Activated T-helper 9 cell treated with anti-CD3 and anti-CD28 coated beads, Interleukin-2, amount 50 U/mL, for 16 hours (primary cell): ENCODE data around the gene ANKRD2.
"Not testable (repeated sequence)": the region's sequence is repeated elsewhere in the genome, so short reads cannot be mapped to it uniquely, and the experiment has no call there.

Experiments used
- DNase-seq: peaks from one replicate; pipeline ENCODE4 v3.0.0-alpha.2; 2020; ENCODE audit warnings: low read depth

The ANKRD2 gene

GRCh38 chr10:97571622-97572021 lies 957 bp upstream of the ANKRD2 start:
- no peak for DNase-seq

DNA sequence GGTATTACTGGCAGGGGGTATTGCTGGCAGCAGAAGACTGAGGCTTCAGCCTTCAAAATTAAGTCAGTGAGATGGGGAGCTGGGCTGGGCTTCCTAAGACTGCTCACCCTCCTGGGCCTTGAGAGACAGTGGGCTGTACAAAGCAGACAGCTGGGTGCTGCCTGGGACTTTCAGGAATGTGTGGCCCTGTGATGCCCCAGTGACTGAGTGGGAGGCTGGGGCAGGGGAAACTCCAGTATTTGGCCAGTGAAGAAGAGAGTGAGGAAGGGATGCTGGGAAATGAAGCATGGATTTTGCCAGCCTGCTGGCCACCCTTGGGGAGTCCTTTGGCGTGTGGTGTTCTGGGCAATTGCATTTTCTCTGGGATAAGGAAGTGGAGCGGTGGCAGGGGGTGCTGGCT lies 442 bp downstream of the ANKRD2 start:
- no peak for DNase-seq

- no peak for DNase-seq
Observed at GRCh38 chr10:97573672-97574071, 1.1 kb downstream of the ANKRD2 start.

DNA sequence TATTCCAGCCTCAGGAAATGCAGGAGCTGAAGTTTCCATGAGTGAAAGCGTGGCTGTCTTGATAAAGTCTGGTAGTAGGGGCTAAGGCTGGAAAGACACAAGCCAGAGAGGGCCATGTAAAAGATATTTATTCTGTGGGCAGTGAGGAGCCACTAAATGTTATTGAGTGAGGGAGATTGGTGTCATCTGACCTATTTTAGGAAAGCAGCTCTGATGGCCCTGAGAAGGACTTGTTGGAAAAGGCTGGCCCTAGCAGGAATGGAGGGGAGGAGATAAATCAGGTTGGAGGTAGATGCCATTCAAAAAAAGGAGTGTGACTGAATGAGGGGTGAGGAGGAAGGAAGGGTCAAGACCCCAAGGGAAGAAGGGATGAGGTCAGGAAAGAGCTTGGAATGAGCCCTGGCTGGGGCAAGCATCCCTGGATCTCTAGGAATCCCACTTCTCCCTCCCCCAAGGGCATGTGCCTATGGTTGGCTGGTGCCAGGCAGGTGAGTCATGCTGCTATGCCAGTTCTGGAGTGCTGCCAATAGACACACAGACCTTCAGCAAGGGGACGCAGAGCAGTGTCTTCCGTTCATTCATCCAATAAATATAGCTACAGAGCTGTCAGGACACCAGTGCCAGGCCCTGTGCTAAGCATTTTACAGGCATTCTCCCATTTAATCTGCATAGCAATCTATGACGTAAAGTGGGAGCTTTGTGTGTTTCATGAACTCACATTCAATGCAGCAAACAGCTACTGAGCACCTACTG lies 2.0 kb downstream of the ANKRD2 start:
- no peak for DNase-seq

DNA sequence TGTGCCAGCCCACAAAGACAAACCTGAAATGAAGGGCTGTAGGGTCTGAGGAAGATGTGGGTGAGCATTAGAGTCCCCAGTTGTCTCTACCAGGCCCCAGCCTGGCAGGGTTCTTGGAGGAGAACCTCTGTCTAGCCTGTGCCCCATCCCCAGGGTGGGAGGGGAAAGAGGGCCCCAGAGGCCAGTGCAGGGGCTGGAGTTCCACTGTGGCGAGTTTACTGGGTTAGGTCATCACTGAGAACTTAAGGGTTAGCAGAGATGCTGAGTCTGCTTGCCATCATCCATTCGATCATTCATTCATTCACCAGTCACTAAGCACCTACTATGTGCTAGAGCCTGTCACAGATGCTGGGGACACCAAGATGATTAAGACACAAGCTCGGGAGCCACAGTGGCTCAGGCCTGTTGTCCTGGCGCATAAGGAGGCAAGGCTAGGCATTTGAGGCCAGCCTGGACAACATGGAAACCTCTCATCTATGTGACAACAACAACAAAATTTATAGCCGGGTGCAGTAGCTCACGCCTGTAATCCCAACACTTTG lies 2.6 kb downstream of the ANKRD2 start:
- no peak for DNase-seq

GRCh38 chr10:97576487-97576886 lies 3.9 kb downstream of the ANKRD2 start:
- DNase-seq = not testable (repeated sequence)

- DNase-seq = no peak
Observed at GRCh38 chr10:97577701-97578100, 5.1 kb downstream of the ANKRD2 start.

DNA sequence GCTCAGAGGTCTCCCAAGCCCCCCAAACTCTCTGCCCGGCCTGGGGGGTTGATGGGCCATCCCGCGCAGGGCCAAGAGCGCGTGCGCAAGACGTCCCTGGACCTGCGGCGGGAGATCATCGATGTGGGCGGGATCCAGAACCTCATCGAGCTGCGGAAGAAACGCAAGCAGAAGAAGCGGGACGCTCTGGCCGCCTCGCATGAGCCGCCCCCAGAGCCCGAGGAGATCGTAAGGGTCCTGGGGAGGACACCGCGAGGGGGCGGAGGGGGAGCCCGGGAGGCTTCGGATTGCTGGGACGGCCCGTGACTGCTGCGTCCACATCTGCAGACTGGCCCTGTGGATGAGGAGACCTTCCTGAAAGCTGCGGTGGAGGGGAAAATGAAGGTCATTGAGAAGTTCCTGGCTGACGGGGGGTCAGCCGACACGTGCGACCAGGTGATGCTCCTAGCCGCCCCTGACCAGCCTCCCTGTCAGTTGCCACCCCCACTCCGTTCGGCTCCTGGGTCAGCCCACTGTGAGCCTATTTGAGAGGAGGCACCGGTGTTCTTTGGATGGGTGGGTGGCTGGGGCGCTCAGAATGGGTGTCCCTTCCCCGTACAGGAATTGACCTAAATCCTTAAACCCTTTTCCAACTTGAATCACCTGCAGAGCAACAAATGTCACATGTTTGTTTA lies 5.7 kb downstream of the ANKRD2 start:
- no peak for DNase-seq

DNA sequence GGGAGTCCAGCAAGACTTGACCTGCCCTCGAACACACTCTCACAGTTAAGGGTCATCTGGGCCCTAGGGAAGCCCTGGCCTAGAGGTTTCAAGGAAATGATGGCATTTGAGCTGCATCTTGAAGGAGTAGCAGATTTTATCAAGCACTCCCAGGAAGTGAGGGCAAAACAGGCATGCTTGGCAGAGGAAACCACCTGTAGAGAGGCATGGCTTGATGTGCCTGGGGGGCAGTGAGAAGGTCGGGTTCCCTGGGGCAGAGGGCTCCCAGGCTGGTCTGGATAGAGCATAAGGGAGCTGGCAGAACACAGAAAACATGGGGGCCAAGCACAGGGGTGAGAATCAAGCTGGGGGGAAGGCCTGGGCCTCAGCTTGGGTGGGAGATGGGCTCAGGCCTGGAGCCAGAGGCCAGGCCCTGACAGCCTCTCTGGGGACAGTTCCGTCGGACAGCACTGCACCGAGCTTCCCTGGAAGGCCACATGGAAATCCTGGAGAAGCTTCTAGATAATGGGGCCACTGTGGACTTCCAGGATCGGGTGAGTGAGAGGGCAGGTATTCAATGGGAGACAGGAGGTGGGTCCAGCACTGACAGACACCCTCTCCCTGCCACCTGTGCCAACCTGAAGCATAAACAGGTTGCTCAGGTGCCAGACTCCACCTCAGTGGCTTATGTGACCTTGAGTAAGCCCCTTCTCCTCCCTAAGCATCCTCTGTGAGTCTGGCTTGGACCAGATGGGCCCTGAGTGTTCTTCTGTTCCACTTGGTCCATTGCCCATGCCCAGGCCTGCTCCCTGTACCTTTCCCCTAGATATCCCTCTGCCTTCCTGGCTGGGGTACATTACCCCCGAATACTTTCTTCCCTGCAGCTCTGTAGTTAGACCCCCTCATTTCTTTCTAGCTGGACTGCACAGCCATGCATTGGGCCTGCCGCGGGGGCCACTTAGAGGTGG lies 8.1 kb downstream of the ANKRD2 start:
- no peak for DNase-seq

- no peak for DNase-seq
Observed at GRCh38 chr10:97582169-97582568, 9.6 kb downstream of the ANKRD2 start.

DNA sequence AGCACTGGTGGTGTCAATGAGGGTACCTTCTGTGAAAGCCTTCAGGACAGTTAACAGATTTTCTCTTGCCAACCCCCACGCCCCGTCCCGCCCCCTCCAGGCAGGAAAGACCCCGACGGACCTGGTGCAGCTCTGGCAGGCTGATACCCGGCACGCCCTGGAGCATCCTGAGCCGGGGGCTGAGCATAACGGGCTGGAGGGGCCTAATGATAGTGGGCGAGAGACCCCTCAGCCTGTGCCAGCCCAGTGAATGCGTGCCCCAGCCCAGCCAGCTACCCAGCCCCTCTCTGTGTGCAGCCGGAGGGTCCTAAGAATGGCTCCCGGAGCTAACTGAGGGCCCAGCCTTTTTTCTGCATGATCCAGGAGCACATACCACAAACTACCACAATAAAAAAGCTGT lies 10.9 kb downstream of the ANKRD2 start:
- DNase-seq = no peak

GRCh38 chr10:97584060-97584797 lies 11.7 kb downstream of the ANKRD2 start, which contains the start of gene HOGA1:
TSS of gene HOGA1 (plus strand) at chr10:97584389. CDS start at chr10:97584704, 315 bp downstream.
- DNase-seq = no peak

GRCh38 chr10:97584798-97585438 lies 12.3 kb downstream of the ANKRD2 start:
- DNase-seq = no peak

GRCh38 chr10:97585439-97585811 lies 12.8 kb downstream of the ANKRD2 start:
- no peak for DNase-seq

GRCh38 chr10:97587183-97587582 lies 14.6 kb downstream of the ANKRD2 start:
- no peak for DNase-seq

DNA sequence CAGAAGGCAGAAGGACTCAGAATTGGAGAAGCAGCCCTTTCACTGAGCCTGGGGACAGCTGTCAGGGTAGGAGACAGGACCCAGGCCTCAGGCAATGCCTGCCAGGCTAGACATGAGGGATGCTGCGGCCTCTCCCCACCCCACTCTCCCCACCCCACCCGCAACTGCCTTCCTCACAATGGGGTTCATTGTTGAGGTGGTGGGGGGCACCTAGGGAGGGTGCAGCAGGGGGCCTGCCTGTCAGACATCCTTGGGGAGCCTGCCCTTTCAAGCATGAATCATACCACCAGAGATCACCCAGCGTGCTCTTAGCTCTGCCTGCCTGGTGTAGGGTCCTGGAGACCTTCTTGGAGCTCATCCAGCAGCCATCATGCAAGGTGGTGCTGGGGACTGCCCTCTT lies 16.9 kb downstream of the ANKRD2 start, which contains the start of gene C10orf62:
Gene C10orf62, plus strand, starts transcription at position 243 of the 400 bp plus-strand sequence. CDS start 177 bp downstream, outside the sequence.
- DNase-seq = no peak

GRCh38 chr10:97590082-97590747 lies 17.6 kb downstream of the ANKRD2 start:
- no peak for DNase-seq

GRCh38 chr10:97590748-97591495 lies 18.3 kb downstream of the ANKRD2 start:
- no peak for DNase-seq

DNA sequence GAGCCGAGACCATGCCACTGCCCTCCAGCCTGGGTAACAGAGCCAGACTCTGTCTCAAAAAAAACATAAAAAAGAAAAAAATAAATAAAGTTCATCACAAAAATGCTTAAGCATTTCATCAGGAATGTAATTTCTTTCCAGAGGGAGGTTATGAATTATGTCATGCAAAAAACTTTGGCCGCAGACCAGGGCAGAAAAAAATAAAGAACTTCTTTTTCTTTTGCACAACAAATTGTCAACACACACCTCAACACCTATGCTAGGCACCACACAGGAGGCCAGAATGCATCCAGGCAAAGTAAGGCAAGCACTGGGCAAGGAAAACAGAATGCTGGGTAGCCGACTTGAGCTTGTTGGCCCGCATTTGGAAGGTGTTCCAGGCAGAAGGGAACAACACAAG lies 20.8 kb downstream of the ANKRD2 start:
- DNase-seq = no peak
